Thymus (tissue), 11 donors: Measurements from ENCODE around the gene PLD4. TPM values are rescaled to one million over a fixed set of nuclear protein-coding genes. Genes with fewer than 3 reads are reported as not detected.

Experiments used
- DNase-seq, 9 donors: peaks; one replicate each; pipeline ENCODE4 v3.0.0-alpha.2; 2013; ENCODE audit warnings: low spot score in 9 of 9, low read depth in 6 of 9, missing footprints in 1 of 9
- H3K27ac ChIP-seq, 2 donors: one replicate each; pipeline ENCODE4 v1.5.1; 2013; ENCODE audit warnings: control low read depth in 1 of 2, low read depth in 1 of 2, low read length in 1 of 2, mild to moderate bottlenecking in 1 of 2, moderate library complexity in 1 of 2
- H3K27me3 ChIP-seq, 2 donors: one replicate each; pipeline ENCODE4 v1.5.1; 2013; ENCODE audit warnings: low read length in 1 of 2; ENCODE audit not compliant: control insufficient read depth in 2 of 2, insufficient read depth in 1 of 2
- H3K36me3 ChIP-seq, 2 donors: one replicate each; pipeline ENCODE4 v1.5.1; 2013; ENCODE audit warnings: low read length in 1 of 2, mild to moderate bottlenecking in 1 of 2, moderate library complexity in 1 of 2; ENCODE audit not compliant: control insufficient read depth in 2 of 2, insufficient read depth in 2 of 2
- H3K4me1 ChIP-seq, 2 donors: one replicate each; pipeline ENCODE4 v1.5.1; 2013; ENCODE audit warnings: low read length in 2 of 2; ENCODE audit not compliant: control insufficient read depth in 2 of 2, insufficient read depth in 2 of 2
- H3K4me3 ChIP-seq, 2 donors: one replicate each; pipeline ENCODE4 v1.5.1; 2013; ENCODE audit warnings: low read length in 2 of 2, control low read depth in 1 of 2, mild to moderate bottlenecking in 1 of 2
- H3K9me3 ChIP-seq, 2 donors: one replicate each; pipeline ENCODE4 v1.5.1; 2013; ENCODE audit warnings: low read length in 1 of 2, mild to moderate bottlenecking in 1 of 2; ENCODE audit not compliant: control insufficient read depth in 2 of 2, insufficient read depth in 1 of 2
- WGBS: extraction: QIAGEN DNeasy Blood & Tissue Kit; methylation state at CpG from one replicate; pipeline ENCODE4 v1.1.7; 2013; 5-methylcytosine and 5-hydroxymethylcytosine counted together
- polyA plus RNA-seq: library from polyadenylated mRNA; stranded (reverse); fragments of 200-250 nt; gene quantifications from one replicate; pipeline ENCODE4 v1.2.3, GENCODE V29; 2013
- total RNA-seq: library from RNA; stranded (reverse); fragments of 120-200 nt; gene quantifications from one replicate; pipeline ENCODE4 v1.2.4, GENCODE V29; 2013
- donor health status: healthy.

PLD4 gene
- total and polyA plus RNA-seq, 2 donors: 1.5 to 5.5 TPM

DNA sequence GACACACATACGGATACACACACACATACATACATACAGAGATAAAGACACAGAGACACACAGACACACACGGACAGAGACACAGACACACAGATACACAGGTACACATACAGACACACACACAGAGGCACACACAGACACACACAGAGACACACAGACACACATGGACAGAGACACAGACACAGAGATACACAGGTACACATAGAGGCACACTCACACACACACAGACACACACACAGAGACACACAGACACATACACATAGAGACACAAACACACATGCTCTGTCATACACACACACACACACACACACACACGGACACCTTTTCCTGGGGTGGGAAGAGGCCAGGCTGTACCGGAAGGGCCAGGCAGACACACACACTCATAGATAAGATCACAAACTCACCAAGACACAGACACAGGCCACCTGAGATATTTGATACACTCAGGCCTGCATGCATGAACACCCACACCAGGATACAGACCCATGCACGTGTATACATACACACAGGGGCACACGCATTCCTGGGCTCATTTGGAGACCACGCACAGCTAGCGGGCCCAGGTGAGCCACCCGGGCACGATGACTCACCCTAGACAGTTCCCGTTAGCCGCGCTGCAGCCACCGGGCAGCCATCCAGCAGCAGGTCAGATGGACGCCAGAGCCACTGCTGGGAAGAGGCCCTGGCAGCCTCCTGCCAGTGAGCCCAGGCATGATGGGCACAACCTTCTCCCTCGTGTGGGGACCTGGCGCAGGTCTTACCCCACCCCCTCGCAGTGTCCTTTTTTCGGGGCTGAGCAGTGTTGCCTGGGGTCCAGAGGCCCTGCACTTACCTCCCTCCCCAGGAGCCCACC, 55.3 kb downstream of the PLD4 start:
- peaks cover 0 to 7% of the 10 kb centered on the region in 2 donors for H3K9me3 ChIP-seq
- no peak overlapping the region for H3K4me3 ChIP-seq
- no peaks in the 10 kb centered on the region for H3K36me3 ChIP-seq
- no peak overlapping the region for H3K27ac ChIP-seq
- H3K4me1 ChIP-seq: peaks cover 4 to 15% of the 10 kb centered on the region in 2 donors
- WGBS: 86% methylated on average over 19 of the region's 19 CpGs
- H3K27me3 ChIP-seq: peaks cover 39 to 68% of the 10 kb centered on the region in 2 donors
- no peak for DNase-seq

- H3K27ac ChIP-seq: no peak overlapping the region
- peaks cover 39 to 61% of the 10 kb centered on the region in 2 donors for H3K27me3 ChIP-seq
- DNase-seq: no peak
- 90% methylated on average over 22 of the region's 22 CpGs for WGBS
- H3K36me3 ChIP-seq: no peaks in the 10 kb centered on the region
- H3K4me1 ChIP-seq: peaks cover 4 to 10% of the 10 kb centered on the region in 2 donors
- H3K4me3 ChIP-seq: no peak overlapping the region
- peaks cover 0 to 9% of the 10 kb centered on the region in 2 donors for H3K9me3 ChIP-seq
Measured at GRCh38 chr14:104980611-104981531, 56.2 kb downstream of the PLD4 start.

GRCh38 chr14:104981699-104982541, 57.2 kb downstream of the PLD4 start:
- 89% methylated on average over 17 of the region's 17 CpGs for WGBS
- Histone ChIP-seq H3K4me1 (peaks cover 7 to 16% of the 10 kb centered on the region in 2 donors), H3K4me3 (no peak overlapping the region), H3K27ac (no peak overlapping the region), H3K27me3 (peaks cover 39 to 63% of the 10 kb centered on the region in 2 donors), H3K36me3 (no peaks in the 10 kb centered on the region), H3K9me3 (peaks cover 0 to 9% of the 10 kb centered on the region in 2 donors)
- DNase-seq: no peak

GRCh38 chr14:104982548-104983230, 58.0 kb downstream of the PLD4 start:
- H3K9me3 ChIP-seq: peaks cover 0 to 2% of the 10 kb centered on the region in 2 donors
- H3K27me3 ChIP-seq: peaks cover 31 to 60% of the 10 kb centered on the region in 2 donors
- no peak for DNase-seq
- H3K36me3 ChIP-seq: no peaks in the 10 kb centered on the region
- no peak overlapping the region for H3K4me3 ChIP-seq
- 89% methylated on average over 10 of the region's 10 CpGs for WGBS
- no peak overlapping the region for H3K27ac ChIP-seq
- H3K4me1 ChIP-seq: peaks cover 3 to 11% of the 10 kb centered on the region in 2 donors

Other genes with a start within 250 kb of the PLD4 start
- gene INF2, start 235.3 kb upstream of the PLD4 start, total RNA-seq: 8.7 TPM
- 57.9 TPM for gene INF2, start 235.3 kb upstream of the PLD4 start, polyA plus RNA-seq
- 2.5 TPM for gene ADSS1, start 200.7 kb upstream of the PLD4 start, total RNA-seq
- 4.0 TPM for gene ADSS1, start 200.7 kb upstream of the PLD4 start, polyA plus RNA-seq
- gene SIVA1, start 171.7 kb upstream of the PLD4 start, total RNA-seq: 308 TPM
- gene SIVA1, start 171.7 kb upstream of the PLD4 start, polyA plus RNA-seq: 143 TPM
- 56.2 TPM for gene AKT1, start 129.1 kb upstream of the PLD4 start, total RNA-seq
- gene AKT1, start 129.1 kb upstream of the PLD4 start, polyA plus RNA-seq: 90.9 TPM
- 2.1 TPM for gene ZBTB42, start 123.8 kb upstream of the PLD4 start, total RNA-seq
- gene ZBTB42, start 123.8 kb upstream of the PLD4 start, polyA plus RNA-seq: 3.2 TPM
- 0.90 TPM for gene CEP170B, start 59.6 kb upstream of the PLD4 start, total RNA-seq
- gene CEP170B, start 59.6 kb upstream of the PLD4 start, polyA plus RNA-seq: 8.3 TPM
- 0.42 TPM for gene AHNAK2, start 53.5 kb downstream of the PLD4 start, total RNA-seq
- gene AHNAK2, start 53.5 kb downstream of the PLD4 start, polyA plus RNA-seq: 3.8 TPM
- gene CLBA1, start 60.9 kb downstream of the PLD4 start, total RNA-seq: 3.3 TPM
- gene CLBA1, start 60.9 kb downstream of the PLD4 start, polyA plus RNA-seq: 12.9 TPM
- gene CDCA4, start 96.2 kb downstream of the PLD4 start, total RNA-seq: 28.5 TPM
- gene CDCA4, start 96.2 kb downstream of the PLD4 start, polyA plus RNA-seq: 10.7 TPM
- 5.9 TPM for gene GPR132, start 140.6 kb downstream of the PLD4 start, total RNA-seq
- gene GPR132, start 140.6 kb downstream of the PLD4 start, polyA plus RNA-seq: 7.4 TPM
- gene JAG2, start 243.9 kb downstream of the PLD4 start, total RNA-seq: 8.8 TPM
- 40.8 TPM for gene JAG2, start 243.9 kb downstream of the PLD4 start, polyA plus RNA-seq